Stomach (tissue), 4 donors: Measurements from ENCODE around the gene EQTN.

ENCODE experiments used
- POLR2A ChIP-seq, 4 donors: fragments of 450-650 bp; IDR thresholded peaks; one replicate each; pipeline ENCODE4 v1.6.1; 2016; ENCODE audit warnings: antibody characterized with exemption in 4 of 4, control low read depth in 2 of 4, mild to moderate bottlenecking in 1 of 4, moderate library complexity in 1 of 4
- TF ChIP-seq, protein P1 (sequence below), 7 experiments: fragments of 450-650 bp in 4 of 7; fragments of 200-600 bp in 3 of 7; sonication (generic) in 3 of 7; IDR thresholded peaks; one replicate each; pipeline ENCODE4 v1.5.1; 2016 to 2019; ENCODE audit warnings: antibody characterized with exemption in 7 of 7, control low read depth in 2 of 7, mild to moderate bottlenecking in 1 of 7

DNA sequence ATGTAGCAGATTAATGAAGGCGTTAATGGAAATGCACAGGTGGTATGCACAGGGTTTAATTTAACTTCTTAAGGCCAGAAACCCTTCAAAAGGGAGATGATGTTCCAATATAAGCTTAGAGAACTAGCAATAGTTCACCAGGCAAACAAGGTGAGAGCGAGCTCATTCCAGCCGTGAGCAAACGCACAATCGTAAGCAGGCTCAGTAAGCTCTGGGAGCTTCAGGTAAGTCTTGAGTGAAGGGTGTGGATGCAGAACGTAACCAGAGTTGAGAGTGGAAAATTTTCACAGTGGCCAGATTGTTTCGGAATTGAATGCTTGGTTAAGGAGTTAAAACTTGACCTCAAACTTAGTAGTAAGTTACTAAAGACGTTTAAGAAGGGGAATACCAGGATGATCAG, 5.7 kb downstream of the EQTN start:
- TF ChIP-seq, protein P1, sequence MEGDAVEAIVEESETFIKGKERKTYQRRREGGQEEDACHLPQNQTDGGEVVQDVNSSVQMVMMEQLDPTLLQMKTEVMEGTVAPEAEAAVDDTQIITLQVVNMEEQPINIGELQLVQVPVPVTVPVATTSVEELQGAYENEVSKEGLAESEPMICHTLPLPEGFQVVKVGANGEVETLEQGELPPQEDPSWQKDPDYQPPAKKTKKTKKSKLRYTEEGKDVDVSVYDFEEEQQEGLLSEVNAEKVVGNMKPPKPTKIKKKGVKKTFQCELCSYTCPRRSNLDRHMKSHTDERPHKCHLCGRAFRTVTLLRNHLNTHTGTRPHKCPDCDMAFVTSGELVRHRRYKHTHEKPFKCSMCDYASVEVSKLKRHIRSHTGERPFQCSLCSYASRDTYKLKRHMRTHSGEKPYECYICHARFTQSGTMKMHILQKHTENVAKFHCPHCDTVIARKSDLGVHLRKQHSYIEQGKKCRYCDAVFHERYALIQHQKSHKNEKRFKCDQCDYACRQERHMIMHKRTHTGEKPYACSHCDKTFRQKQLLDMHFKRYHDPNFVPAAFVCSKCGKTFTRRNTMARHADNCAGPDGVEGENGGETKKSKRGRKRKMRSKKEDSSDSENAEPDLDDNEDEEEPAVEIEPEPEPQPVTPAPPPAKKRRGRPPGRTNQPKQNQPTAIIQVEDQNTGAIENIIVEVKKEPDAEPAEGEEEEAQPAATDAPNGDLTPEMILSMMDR (IDR thresholded peaks at IDR 0.05) = no peak
- TF ChIP-seq POLR2A (IDR thresholded peaks at IDR 0.05) = no peak
